Caco-2 (cell line): ENCODE results near the gene FHIT. TPM values are rescaled to one million over a fixed set of nuclear protein-coding genes. Genes with fewer than 3 reads are reported as not detected.

ENCODE experiments used
- BruUV-seq: library from RNA; stranded (reverse); fragments of 400-500 nt; replicated peaks from 2 replicates; lab custom pipeline; 2021; lab: Mats Ljungman, UMichigan
- CTCF ChIA-PET: fragments of 300-600 bp; sonication (Branson Sonifier 250); formaldehyde crosslinking; loops from one replicate; lab custom pipeline; 2022; ENCODE audit warnings: antibody characterized with exemption; lab: Charles Lee
- POLR2A ChIA-PET: fragments of 300-600 bp; sonication (Branson Sonifier 250); formaldehyde crosslinking; loops from one replicate; lab custom pipeline; 2022; ENCODE audit warnings: antibody characterized with exemption; lab: Charles Lee
- DNase-seq, 2 experiments: peaks; one replicate each; pipeline versions ENCODE4 v3.0.0 to v3.0.0-alpha.2; 2020 to 2022
- H3K27me3 ChIP-seq: replicated peaks from 2 replicates; pipeline ENCODE4 v1.6.0; 2011; ENCODE audit warnings: low read length; ENCODE audit not compliant: control insufficient read depth, insufficient read depth
- H3K36me3 ChIP-seq: 2 replicates; pipeline ENCODE4 v1.5.1; 2011; ENCODE audit warnings: low read length; ENCODE audit not compliant: control insufficient read depth, insufficient read depth
- H3K4me1 ChIP-seq: fragments of 250-450 bp; sonication (Bioruptor Pico); 2 replicates; pipeline ENCODE4 v1.5.1; 2020; ENCODE audit warnings: mild to moderate bottlenecking
- H3K4me3 ChIP-seq: 2 replicates; pipeline ENCODE4 v1.5.1; 2011; ENCODE audit warnings: low read depth, mild to moderate bottlenecking, control low read depth, low read length
- H3K9me3 ChIP-seq: fragments of 250-450 bp; sonication (Bioruptor Pico); 2 replicates; pipeline ENCODE4 v1.5.1; 2020; ENCODE audit warnings: mild to moderate bottlenecking, moderate library complexity
- H3K27ac Mint-ChIP-seq: one replicate; pipeline ENCODE4 v1.8.0; 2022; ENCODE audit warnings: mixed read lengths; ENCODE audit not compliant: unreplicated experiment
- H3K27me3 Mint-ChIP-seq: one replicate; pipeline ENCODE4 v1.8.0; 2022; ENCODE audit warnings: mixed read lengths; ENCODE audit not compliant: insufficient read depth, unreplicated experiment
- H3K36me3 Mint-ChIP-seq: one replicate; pipeline ENCODE4 v1.8.0; 2022; ENCODE audit warnings: mild to moderate bottlenecking, mixed read lengths; ENCODE audit not compliant: insufficient read depth, unreplicated experiment
- H3K4me1 Mint-ChIP-seq: one replicate; pipeline ENCODE4 v1.8.0; 2022; ENCODE audit warnings: low read depth, mixed read lengths; ENCODE audit not compliant: unreplicated experiment
- H3K4me3 Mint-ChIP-seq: one replicate; pipeline ENCODE4 v1.8.0; 2022; ENCODE audit warnings: mild to moderate bottlenecking, moderate library complexity, mixed read lengths; ENCODE audit not compliant: unreplicated experiment
- H3K9me3 Mint-ChIP-seq: one replicate; pipeline ENCODE4 v1.8.0; 2022; ENCODE audit warnings: mixed read lengths; ENCODE audit not compliant: unreplicated experiment
- intact Hi-C: fragments of 100-400 bp; cut with micrococcal nuclease; formaldehyde crosslinking; loops from one replicate; pipeline ENCODE4 v1.10.0; 2022; ENCODE audit not compliant: unreplicated experiment
- total RNA-seq: library from RNA; stranded (reverse); gene quantifications from 2 replicates; pipeline ENCODE4 v1.2.3, GENCODE V29; 2022
- TF ChIP-seq, protein P1 (sequence below), 2 experiments: fragments of 200-600 bp in 1 of 2; IDR thresholded peaks; 1 replicate in 1 of 2; 2 replicates in 1 of 2; pipeline versions ENCODE4 v1.5.1 to v1.8.0; 2011 to 2022; ENCODE audit warnings: antibody characterized with exemption in 1 of 2, control low read depth in 1 of 2, inconsistent platforms in 1 of 2, low read depth in 1 of 2, low read length in 1 of 2, mild to moderate bottlenecking in 1 of 2, moderate library complexity in 1 of 2; ENCODE audit not compliant: insufficient read depth in 1 of 2, severe bottlenecking in 1 of 2, unreplicated experiment in 1 of 2

Gene FHIT
- total RNA-seq, 1 experiment from 2014 or later, result 8.3 TPM

DNA sequence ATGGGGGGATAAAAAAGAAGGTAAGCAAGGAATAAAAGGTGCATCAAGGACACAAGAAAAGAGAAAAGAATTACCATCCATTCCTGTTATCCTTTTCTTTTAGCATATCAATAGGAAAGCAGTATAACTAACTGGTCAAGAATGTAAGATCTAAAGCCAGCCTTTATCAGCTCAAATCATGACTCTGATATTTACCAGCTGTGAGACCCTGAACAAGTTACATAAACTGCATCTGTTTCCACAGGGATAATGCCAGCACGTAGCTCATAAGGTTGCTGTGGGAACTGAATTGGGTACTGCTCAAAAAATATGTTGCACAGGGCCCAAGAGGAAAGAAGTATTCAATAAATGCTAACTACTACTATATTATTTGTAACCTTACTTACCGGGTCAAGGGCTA, 1109.2 kb downstream of the FHIT start:
- no peak overlapping the region for H3K27ac Mint-ChIP-seq
- no peak for DNase-seq
- H3K36me3 Mint-ChIP-seq, result no peaks in the 10 kb centered on the region
- no TSS peak for BruUV-seq
- H3K4me3 Mint-ChIP-seq, result no peak overlapping the region
- no peaks in the 10 kb centered on the region for H3K27me3 Mint-ChIP-seq
- no peak overlapping the region for H3K4me3 ChIP-seq
- TF ChIP-seq, protein P1, sequence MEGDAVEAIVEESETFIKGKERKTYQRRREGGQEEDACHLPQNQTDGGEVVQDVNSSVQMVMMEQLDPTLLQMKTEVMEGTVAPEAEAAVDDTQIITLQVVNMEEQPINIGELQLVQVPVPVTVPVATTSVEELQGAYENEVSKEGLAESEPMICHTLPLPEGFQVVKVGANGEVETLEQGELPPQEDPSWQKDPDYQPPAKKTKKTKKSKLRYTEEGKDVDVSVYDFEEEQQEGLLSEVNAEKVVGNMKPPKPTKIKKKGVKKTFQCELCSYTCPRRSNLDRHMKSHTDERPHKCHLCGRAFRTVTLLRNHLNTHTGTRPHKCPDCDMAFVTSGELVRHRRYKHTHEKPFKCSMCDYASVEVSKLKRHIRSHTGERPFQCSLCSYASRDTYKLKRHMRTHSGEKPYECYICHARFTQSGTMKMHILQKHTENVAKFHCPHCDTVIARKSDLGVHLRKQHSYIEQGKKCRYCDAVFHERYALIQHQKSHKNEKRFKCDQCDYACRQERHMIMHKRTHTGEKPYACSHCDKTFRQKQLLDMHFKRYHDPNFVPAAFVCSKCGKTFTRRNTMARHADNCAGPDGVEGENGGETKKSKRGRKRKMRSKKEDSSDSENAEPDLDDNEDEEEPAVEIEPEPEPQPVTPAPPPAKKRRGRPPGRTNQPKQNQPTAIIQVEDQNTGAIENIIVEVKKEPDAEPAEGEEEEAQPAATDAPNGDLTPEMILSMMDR (IDR thresholded peaks at IDR 0.05; ENCODE audit: insufficient read depth in 1 of 2, low read depth in 1 of 2, low read length in 1 of 2, severe bottlenecking in 1 of 2, unreplicated experiment in 1 of 2), result no peak
- intact Hi-C loops, result no loop called here
- no peaks in the 10 kb centered on the region for H3K36me3 ChIP-seq
- no peaks in the 10 kb centered on the region for H3K27me3 ChIP-seq
- no peaks in the 10 kb centered on the region for H3K9me3 ChIP-seq
- H3K9me3 Mint-ChIP-seq, result no peaks in the 10 kb centered on the region
- POLR2A ChIA-PET, result no interaction called here
- H3K4me1 ChIP-seq, result no peaks in the 10 kb centered on the region
- H3K4me1 Mint-ChIP-seq, result no peaks in the 10 kb centered on the region
- CTCF ChIA-PET, result no interaction called here

- no peak overlapping the region for H3K4me3 Mint-ChIP-seq
- POLR2A ChIA-PET, result no interaction called here
- Histone ChIP-seq H3K4me1 (no peaks in the 10 kb centered on the region), H3K36me3 (no peaks in the 10 kb centered on the region), H3K27me3 (no peaks in the 10 kb centered on the region), H3K9me3 (no peaks in the 10 kb centered on the region), H3K4me3 (no peak overlapping the region)
- CTCF ChIA-PET, result no interaction called here
- H3K4me1 Mint-ChIP-seq, result peaks cover 7% of the 10 kb centered on the region
- intact Hi-C loops, result no loop called here
- BruUV-seq, result no TSS peak
- H3K9me3 Mint-ChIP-seq, result peaks cover 1% of the 10 kb centered on the region
- no peaks in the 10 kb centered on the region for H3K36me3 Mint-ChIP-seq
- H3K27ac Mint-ChIP-seq, result no peak overlapping the region
- DNase-seq, result no peak
- TF ChIP-seq, protein P1 (IDR thresholded peaks at IDR 0.05; ENCODE audit: insufficient read depth in 1 of 2, low read depth in 1 of 2, low read length in 1 of 2, severe bottlenecking in 1 of 2, unreplicated experiment in 1 of 2), result no peak
- no peaks in the 10 kb centered on the region for H3K27me3 Mint-ChIP-seq
Measured at GRCh38 chr3:60140160-60140559, 1111.1 kb downstream of the FHIT start.

DNA sequence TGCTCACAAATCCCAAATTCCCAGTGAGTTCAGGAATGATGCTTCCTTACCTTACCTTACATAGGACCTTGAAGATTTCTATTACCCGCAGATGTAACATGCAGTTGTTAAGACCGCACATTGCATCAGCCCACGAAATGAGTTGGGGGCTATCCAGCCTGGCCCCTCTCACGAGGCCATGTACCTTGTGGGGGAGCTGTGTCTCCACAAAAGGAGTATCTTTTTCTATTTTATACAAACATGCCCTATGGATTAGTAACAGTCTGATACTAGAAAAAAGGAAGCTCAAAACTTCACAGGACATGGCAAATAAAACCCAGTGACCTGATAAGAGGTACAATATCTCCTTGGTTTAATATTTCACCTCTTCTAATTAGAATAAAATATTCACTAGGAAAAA, 1114.7 kb downstream of the FHIT start:
- Mint-ChIP-seq H3K36me3 (no peaks in the 10 kb centered on the region), H3K27me3 (no peaks in the 10 kb centered on the region), H3K27ac (no peak overlapping the region), H3K4me1 (peaks cover 7% of the 10 kb centered on the region), H3K9me3 (peaks cover 10% of the 10 kb centered on the region), H3K4me3 (no peak overlapping the region)
- TF ChIP-seq, protein P1 (IDR thresholded peaks at IDR 0.05; ENCODE audit: insufficient read depth in 1 of 2, low read depth in 1 of 2, low read length in 1 of 2, severe bottlenecking in 1 of 2, unreplicated experiment in 1 of 2), result no peak
- Histone ChIP-seq H3K9me3 (no peaks in the 10 kb centered on the region), H3K4me1 (no peaks in the 10 kb centered on the region), H3K36me3 (no peaks in the 10 kb centered on the region), H3K27me3 (no peaks in the 10 kb centered on the region; the same call in 1 of the 2 replicates), H3K4me3 (no peak overlapping the region)
- intact Hi-C loops, result no loop called here
- ChIA-PET CTCF (no interaction called here), POLR2A (no interaction called here)
- BruUV-seq, result no TSS peak
- DNase-seq, result no peak
